Nephron (organoid): ENCODE data around the gene TEX54.

Experiments used
- H3K27ac Mint-ChIP-seq, 3 experiments: 2 replicates each; pipeline ENCODE4 v1.8.0; 2020; ENCODE audit warnings: mixed read lengths in 3 of 3, mild to moderate bottlenecking in 2 of 3, moderate library complexity in 1 of 3
- H3K27me3 Mint-ChIP-seq: 2 replicates; pipeline ENCODE4 v1.8.0; 2021; ENCODE audit warnings: low read depth, mild to moderate bottlenecking, moderate library complexity, mixed read lengths
- H3K36me3 Mint-ChIP-seq: 2 replicates; pipeline ENCODE4 v1.8.0; 2020; ENCODE audit warnings: low read depth, mixed read lengths
- H3K4me1 Mint-ChIP-seq: 2 replicates; pipeline ENCODE4 v1.8.0; 2020; ENCODE audit warnings: mixed read lengths
- H3K4me3 Mint-ChIP-seq, 3 experiments: 2 replicates each; pipeline ENCODE4 v1.8.0; 2020; ENCODE audit warnings: mild to moderate bottlenecking in 3 of 3, mixed read lengths in 3 of 3, moderate library complexity in 2 of 3
- H3K9me3 Mint-ChIP-seq: 2 replicates; pipeline ENCODE4 v1.8.0; 2020; ENCODE audit warnings: mixed read lengths
- CTCF ChIP-seq, 3 experiments: fragments of 200-600 bp; sonication (generic); IDR thresholded peaks; one replicate each; pipeline ENCODE4 v1.5.0; 2021; ENCODE audit warnings: antibody characterized with exemption in 3 of 3; ENCODE audit not compliant: unreplicated experiment in 3 of 3

The TEX54 gene

GRCh38 chr11:62788991-62789390, 43.6 kb downstream of the TEX54 start:
- H3K4me3 Mint-ChIP-seq = peak overlapping the region; percentile 92 to 96 (median 95)
- peaks cover 31% of the 10 kb centered on the region for H3K4me1 Mint-ChIP-seq
- peak overlapping the region; percentile 55 to 75 (median 63) for H3K27ac Mint-ChIP-seq
- no peaks in the 10 kb centered on the region for H3K9me3 Mint-ChIP-seq
- H3K36me3 Mint-ChIP-seq = peaks cover 27% of the 10 kb centered on the region
- no peak for TF ChIP-seq CTCF (IDR thresholded peaks at IDR 0.05; ENCODE audit: unreplicated experiment in 3 of 3)
- no peaks in the 10 kb centered on the region for H3K27me3 Mint-ChIP-seq

GRCh38 chr11:62787005-62787759, 45.5 kb downstream of the TEX54 start, which contains the start of gene TMEM179B:
TMEM179B (plus strand) TSS chr11:62787402; CDS start chr11:62787432, 30 bp downstream.
- peak within 1 kb of the TSS; percentile 92 to 98 (median 96) for H3K4me3 Mint-ChIP-seq
- peaks cover 28% of the 10 kb centered on the region for H3K4me1 Mint-ChIP-seq
- no peaks in the 10 kb centered on the region for H3K9me3 Mint-ChIP-seq
- H3K36me3 Mint-ChIP-seq = peaks cover 27% of the 10 kb centered on the region
- no peaks in the 10 kb centered on the region for H3K27me3 Mint-ChIP-seq
- peak within 1 kb of the TSS; percentile 89 to 97 (median 97) for H3K27ac Mint-ChIP-seq
- TF ChIP-seq CTCF (IDR thresholded peaks at IDR 0.05; ENCODE audit: unreplicated experiment in 3 of 3) = no peak

- H3K27ac Mint-ChIP-seq = peak overlapping the region; percentile 85 to 89 (median 87)
- no peaks in the 10 kb centered on the region for H3K9me3 Mint-ChIP-seq
- H3K27me3 Mint-ChIP-seq = no peaks in the 10 kb centered on the region
- H3K36me3 Mint-ChIP-seq = peaks cover 30% of the 10 kb centered on the region
- H3K4me3 Mint-ChIP-seq = peak overlapping the region; percentile 81 to 88 (median 85)
- peaks cover 25% of the 10 kb centered on the region for H3K4me1 Mint-ChIP-seq
- peak; percentile 92 to 95 (median 94) for TF ChIP-seq CTCF (IDR thresholded peaks at IDR 0.05; ENCODE audit: unreplicated experiment in 3 of 3)
Observed at GRCh38 chr11:62786318-62787004, 46.2 kb downstream of the TEX54 start.

- H3K4me3 Mint-ChIP-seq = peak overlapping the region in 1 of 3 experiments; percentile 35
- no peaks in the 10 kb centered on the region for H3K4me1 Mint-ChIP-seq
- H3K36me3 Mint-ChIP-seq = peaks cover 31% of the 10 kb centered on the region
- no peak overlapping the region for H3K27ac Mint-ChIP-seq
- TF ChIP-seq CTCF (IDR thresholded peaks at IDR 0.05; ENCODE audit: unreplicated experiment in 3 of 3) = no peak
- H3K9me3 Mint-ChIP-seq = no peaks in the 10 kb centered on the region
- no peaks in the 10 kb centered on the region for H3K27me3 Mint-ChIP-seq
Observed at GRCh38 chr11:62782753-62783152, 49.9 kb downstream of the TEX54 start.
